HL-60 (cell line): ENCODE results near the gene FHL1.

Experiments used
- POLR2AphosphoS5 ChIP-seq: IDR thresholded peaks from 2 replicates; pipeline ENCODE4 v1.6.1; 2012; ENCODE audit warnings: low read depth
- TF ChIP-seq, protein P1 (sequence below): IDR thresholded peaks from 2 replicates; pipeline ENCODE4 v1.6.1; 2012; ENCODE audit warnings: low read depth; ENCODE audit not compliant: insufficient replicate concordance
- TF ChIP-seq, protein P2 (sequence below): IDR thresholded peaks from one replicate; pipeline ENCODE4 v1.5.1; 2011; ENCODE audit warnings: low read length, control low read depth, inconsistent platforms; ENCODE audit not compliant: insufficient read depth

DNA sequence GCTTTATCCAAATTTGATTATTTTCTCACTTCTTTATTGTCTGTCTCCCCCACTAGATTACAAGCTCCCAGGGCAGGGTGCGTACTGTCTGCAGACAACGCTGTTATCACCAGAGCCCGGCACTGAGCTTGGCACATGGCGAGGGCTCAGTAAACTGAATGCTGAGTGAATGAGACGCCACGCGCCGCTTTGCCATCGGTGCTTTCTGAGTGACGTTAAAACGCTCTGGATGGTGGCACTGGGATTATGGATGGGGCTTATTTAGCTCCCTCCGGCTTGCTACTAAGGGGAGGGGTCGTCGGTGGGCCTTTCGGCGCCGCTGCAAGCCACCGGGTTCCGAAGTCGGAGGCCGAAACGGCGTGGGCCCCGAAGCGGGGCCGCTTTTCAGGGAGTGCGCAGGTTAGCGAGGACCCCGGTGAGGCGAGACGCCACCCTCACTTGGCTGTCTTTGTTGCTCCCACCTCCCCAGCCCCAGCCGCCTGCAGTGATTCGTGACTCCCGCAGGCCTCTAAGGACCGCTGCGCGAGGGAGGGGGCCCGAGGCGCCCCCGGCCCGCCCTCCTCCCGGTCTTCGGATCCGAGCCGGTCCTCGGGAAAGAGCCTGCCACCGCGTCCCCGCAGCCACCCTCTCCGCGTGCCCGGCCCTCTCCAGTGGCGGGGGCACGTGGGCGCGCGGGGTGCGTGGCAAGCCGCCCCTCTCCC lies 569 bp upstream of the FHL1 start:
- TF ChIP-seq, protein P1, sequence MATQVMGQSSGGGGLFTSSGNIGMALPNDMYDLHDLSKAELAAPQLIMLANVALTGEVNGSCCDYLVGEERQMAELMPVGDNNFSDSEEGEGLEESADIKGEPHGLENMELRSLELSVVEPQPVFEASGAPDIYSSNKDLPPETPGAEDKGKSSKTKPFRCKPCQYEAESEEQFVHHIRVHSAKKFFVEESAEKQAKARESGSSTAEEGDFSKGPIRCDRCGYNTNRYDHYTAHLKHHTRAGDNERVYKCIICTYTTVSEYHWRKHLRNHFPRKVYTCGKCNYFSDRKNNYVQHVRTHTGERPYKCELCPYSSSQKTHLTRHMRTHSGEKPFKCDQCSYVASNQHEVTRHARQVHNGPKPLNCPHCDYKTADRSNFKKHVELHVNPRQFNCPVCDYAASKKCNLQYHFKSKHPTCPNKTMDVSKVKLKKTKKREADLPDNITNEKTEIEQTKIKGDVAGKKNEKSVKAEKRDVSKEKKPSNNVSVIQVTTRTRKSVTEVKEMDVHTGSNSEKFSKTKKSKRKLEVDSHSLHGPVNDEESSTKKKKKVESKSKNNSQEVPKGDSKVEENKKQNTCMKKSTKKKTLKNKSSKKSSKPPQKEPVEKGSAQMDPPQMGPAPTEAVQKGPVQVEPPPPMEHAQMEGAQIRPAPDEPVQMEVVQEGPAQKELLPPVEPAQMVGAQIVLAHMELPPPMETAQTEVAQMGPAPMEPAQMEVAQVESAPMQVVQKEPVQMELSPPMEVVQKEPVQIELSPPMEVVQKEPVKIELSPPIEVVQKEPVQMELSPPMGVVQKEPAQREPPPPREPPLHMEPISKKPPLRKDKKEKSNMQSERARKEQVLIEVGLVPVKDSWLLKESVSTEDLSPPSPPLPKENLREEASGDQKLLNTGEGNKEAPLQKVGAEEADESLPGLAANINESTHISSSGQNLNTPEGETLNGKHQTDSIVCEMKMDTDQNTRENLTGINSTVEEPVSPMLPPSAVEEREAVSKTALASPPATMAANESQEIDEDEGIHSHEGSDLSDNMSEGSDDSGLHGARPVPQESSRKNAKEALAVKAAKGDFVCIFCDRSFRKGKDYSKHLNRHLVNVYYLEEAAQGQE: no peak
- TF ChIP-seq, protein P2, sequence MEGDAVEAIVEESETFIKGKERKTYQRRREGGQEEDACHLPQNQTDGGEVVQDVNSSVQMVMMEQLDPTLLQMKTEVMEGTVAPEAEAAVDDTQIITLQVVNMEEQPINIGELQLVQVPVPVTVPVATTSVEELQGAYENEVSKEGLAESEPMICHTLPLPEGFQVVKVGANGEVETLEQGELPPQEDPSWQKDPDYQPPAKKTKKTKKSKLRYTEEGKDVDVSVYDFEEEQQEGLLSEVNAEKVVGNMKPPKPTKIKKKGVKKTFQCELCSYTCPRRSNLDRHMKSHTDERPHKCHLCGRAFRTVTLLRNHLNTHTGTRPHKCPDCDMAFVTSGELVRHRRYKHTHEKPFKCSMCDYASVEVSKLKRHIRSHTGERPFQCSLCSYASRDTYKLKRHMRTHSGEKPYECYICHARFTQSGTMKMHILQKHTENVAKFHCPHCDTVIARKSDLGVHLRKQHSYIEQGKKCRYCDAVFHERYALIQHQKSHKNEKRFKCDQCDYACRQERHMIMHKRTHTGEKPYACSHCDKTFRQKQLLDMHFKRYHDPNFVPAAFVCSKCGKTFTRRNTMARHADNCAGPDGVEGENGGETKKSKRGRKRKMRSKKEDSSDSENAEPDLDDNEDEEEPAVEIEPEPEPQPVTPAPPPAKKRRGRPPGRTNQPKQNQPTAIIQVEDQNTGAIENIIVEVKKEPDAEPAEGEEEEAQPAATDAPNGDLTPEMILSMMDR: no peak
- TF ChIP-seq POLR2AphosphoS5: no peak
